HEK293T (cell line): ENCODE data around the gene NOP53.

Experiments used
- ARNT ChIP-seq: fragments of 450-650 bp; IDR thresholded peaks from 2 replicates; pipeline ENCODE4 v1.6.1; 2017; ENCODE audit warnings: mild to moderate bottlenecking
- BHLHE40 ChIP-seq: fragments of 450-650 bp; IDR thresholded peaks from 2 replicates; pipeline ENCODE4 v1.6.1; 2016; ENCODE audit warnings: mild to moderate bottlenecking, moderate library complexity, borderline replicate concordance
- FOXM1 ChIP-seq: fragments of 450-650 bp; IDR thresholded peaks from 2 replicates; pipeline ENCODE4 v1.6.1; 2017; ENCODE audit warnings: mild to moderate bottlenecking, borderline replicate concordance
- NFRKB ChIP-seq: fragments of 450-650 bp; IDR thresholded peaks from 2 replicates; pipeline ENCODE4 v1.6.1; 2016; ENCODE audit warnings: mild to moderate bottlenecking, moderate library complexity
- SP1 ChIP-seq: fragments of 450-650 bp; IDR thresholded peaks from 2 replicates; pipeline ENCODE4 v1.6.1; 2017
- TF ChIP-seq, protein P1 (sequence below): fragments of 450-650 bp; IDR thresholded peaks from 2 replicates; pipeline ENCODE4 v1.6.1; 2016

- no peak for TF ChIP-seq BHLHE40
- TF ChIP-seq SP1: no peak
- TF ChIP-seq, protein P1, sequence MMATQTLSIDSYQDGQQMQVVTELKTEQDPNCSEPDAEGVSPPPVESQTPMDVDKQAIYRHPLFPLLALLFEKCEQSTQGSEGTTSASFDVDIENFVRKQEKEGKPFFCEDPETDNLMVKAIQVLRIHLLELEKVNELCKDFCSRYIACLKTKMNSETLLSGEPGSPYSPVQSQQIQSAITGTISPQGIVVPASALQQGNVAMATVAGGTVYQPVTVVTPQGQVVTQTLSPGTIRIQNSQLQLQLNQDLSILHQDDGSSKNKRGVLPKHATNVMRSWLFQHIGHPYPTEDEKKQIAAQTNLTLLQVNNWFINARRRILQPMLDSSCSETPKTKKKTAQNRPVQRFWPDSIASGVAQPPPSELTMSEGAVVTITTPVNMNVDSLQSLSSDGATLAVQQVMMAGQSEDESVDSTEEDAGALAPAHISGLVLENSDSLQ: no peak
- TF ChIP-seq NFRKB: no peak
- TF ChIP-seq FOXM1: no peak
- TF ChIP-seq ARNT: no peak
Observed at GRCh38 chr19:47720669-47721422, 24.5 kb upstream of the NOP53 start.
